ENCODE measurements around the gene HOXB6. TPM values are rescaled to one million over a fixed set of nuclear protein-coding genes. Genes with fewer than 3 reads are reported as not detected.
A peak's percentile ranks its signal among the peaks of the same experiment; 100 is the strongest.

The HOXB6 gene
- total and polyA plus RNA-seq, 4 donors = 5.3 to 7.5 (median 5.7) TPM

- H3K36me3 ChIP-seq (ENCODE audit: control insufficient read depth in 4 of 4, insufficient read depth in 4 of 4, low read length in 4 of 4) = peaks cover 0 to 26% (median 1%) of the 10 kb centered on the region in 4 donors
- H3K4me1 ChIP-seq (ENCODE audit: control insufficient read depth in 5 of 5, insufficient read depth in 5 of 5, low read length in 5 of 5) = peaks cover 0 to 90% (median 6%) of the 10 kb centered on the region in 5 donors
- peaks cover 0 to 72% (median 5%) of the 10 kb centered on the region in 3 donors for H3K27me3 ChIP-seq (ENCODE audit: control insufficient read depth in 3 of 3, insufficient read depth in 3 of 3, low read length in 2 of 3)
- H3K9ac ChIP-seq (ENCODE audit: insufficient read depth in 1 of 2, low read length in 2 of 2) = peak overlapping the region; percentile 59 to 96
- WGBS, 2 donors = 32 to 60% methylated on average over 26 of the region's 26 CpGs
- ATAC-seq (ENCODE audit: insufficient read depth, low FRiP score) (no peak), DNase-seq (peak; percentile 74 to 91 (median 87))
- H3K4me3 ChIP-seq = no peak overlapping the region
- peaks cover 0 to 3% (median 0%) of the 10 kb centered on the region in 4 donors for H3K9me3 ChIP-seq (ENCODE audit: control insufficient read depth in 4 of 4, insufficient read depth in 3 of 4, low read length in 3 of 4)
- H3K27ac ChIP-seq (ENCODE audit: low read depth in 1 of 2, low read length in 1 of 2) = peak overlapping the region in 1 of 2 donors; percentile 82
- no peak for TF ChIP-seq CTCF (IDR thresholded peaks at IDR 0.05; ENCODE audit: control extremely low read depth, extremely low read depth)
Observed at GRCh38 chr17:48571024-48571818, 33.6 kb downstream of the HOXB6 start.

DNA sequence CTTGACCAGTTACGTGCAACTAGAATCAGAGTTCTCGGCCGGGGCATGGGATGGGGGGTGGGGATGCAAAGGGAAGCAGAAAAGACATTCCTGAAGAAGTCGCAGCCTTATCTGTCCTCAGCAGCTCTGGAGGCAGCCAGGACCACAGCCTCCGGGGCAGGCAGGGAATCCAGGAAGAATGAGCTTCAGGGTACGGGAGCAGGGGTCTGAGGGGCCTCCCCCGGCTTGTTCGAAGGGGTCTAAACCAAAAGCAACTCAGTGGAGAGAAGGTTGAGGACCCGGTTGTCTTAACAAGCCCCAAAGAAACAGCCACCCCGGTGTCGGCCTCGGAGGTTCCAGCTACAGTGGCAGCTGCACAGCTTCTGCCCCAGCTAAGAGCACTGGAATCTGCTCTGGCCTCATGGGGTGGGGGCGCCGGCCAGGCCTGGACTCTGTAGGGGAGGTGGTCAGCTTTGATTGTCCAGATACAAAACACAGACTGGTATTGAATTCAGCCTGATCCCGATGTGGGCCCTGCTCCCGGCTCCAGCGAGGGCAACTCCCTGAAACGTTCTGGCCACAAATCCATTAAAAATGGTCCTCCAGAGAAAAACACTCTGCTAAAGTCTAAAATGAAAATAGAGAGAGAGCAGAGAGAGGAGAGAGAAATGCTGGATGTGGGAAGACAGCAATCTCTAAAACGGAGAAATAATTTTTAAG lies 34.3 kb downstream of the HOXB6 start:
- peaks cover 0 to 3% (median 0%) of the 10 kb centered on the region in 4 donors for H3K9me3 ChIP-seq (ENCODE audit: control insufficient read depth in 4 of 4, insufficient read depth in 3 of 4, low read length in 3 of 4)
- peaks cover 0 to 72% (median 2%) of the 10 kb centered on the region in 3 donors for H3K27me3 ChIP-seq (ENCODE audit: control insufficient read depth in 3 of 3, insufficient read depth in 3 of 3, low read length in 2 of 3)
- 27 to 51% methylated on average over 19 of the region's 19 CpGs for WGBS, 2 donors
- H3K9ac ChIP-seq (ENCODE audit: insufficient read depth in 1 of 2, low read length in 2 of 2) = peak overlapping the region; percentile 59 to 96
- DNase-seq (peak; percentile 77 to 87 (median 83)), ATAC-seq (ENCODE audit: insufficient read depth, low FRiP score) (no peak)
- peaks cover 0 to 91% (median 10%) of the 10 kb centered on the region in 5 donors for H3K4me1 ChIP-seq (ENCODE audit: control insufficient read depth in 5 of 5, insufficient read depth in 5 of 5, low read length in 5 of 5)
- H3K27ac ChIP-seq (ENCODE audit: low read depth in 1 of 2, low read length in 1 of 2) = peak overlapping the region in 1 of 2 donors; percentile 76
- H3K36me3 ChIP-seq (ENCODE audit: control insufficient read depth in 4 of 4, insufficient read depth in 4 of 4, low read length in 4 of 4) = peaks cover 0 to 24% (median 1%) of the 10 kb centered on the region in 4 donors
- H3K4me3 ChIP-seq = no peak overlapping the region
- TF ChIP-seq CTCF (IDR thresholded peaks at IDR 0.05; ENCODE audit: control extremely low read depth, extremely low read depth) = no peak

GRCh38 chr17:48569674-48570324 lies 35.0 kb downstream of the HOXB6 start:
- no peak for TF ChIP-seq CTCF (IDR thresholded peaks at IDR 0.05; ENCODE audit: control extremely low read depth, extremely low read depth)
- H3K9me3 ChIP-seq (ENCODE audit: control insufficient read depth in 4 of 4, insufficient read depth in 3 of 4, low read length in 3 of 4) = peaks cover 0 to 3% (median 0%) of the 10 kb centered on the region in 4 donors
- peaks cover 0 to 71% (median 2%) of the 10 kb centered on the region in 3 donors for H3K27me3 ChIP-seq (ENCODE audit: control insufficient read depth in 3 of 3, insufficient read depth in 3 of 3, low read length in 2 of 3)
- peak overlapping the region; percentile 59 to 96 for H3K9ac ChIP-seq (ENCODE audit: insufficient read depth in 1 of 2, low read length in 2 of 2)
- peak in 2 of 3 donors; percentile 79 to 86 for DNase-seq
- H3K4me3 ChIP-seq = no peak overlapping the region
- peaks cover 0 to 26% (median 2%) of the 10 kb centered on the region in 4 donors for H3K36me3 ChIP-seq (ENCODE audit: control insufficient read depth in 4 of 4, insufficient read depth in 4 of 4, low read length in 4 of 4)
- ATAC-seq (ENCODE audit: insufficient read depth, low FRiP score) = no peak
- 42 to 54% methylated on average over 6 of the region's 6 CpGs for WGBS, 2 donors
- peaks cover 0 to 92% (median 12%) of the 10 kb centered on the region in 5 donors for H3K4me1 ChIP-seq (ENCODE audit: control insufficient read depth in 5 of 5, insufficient read depth in 5 of 5, low read length in 5 of 5)
- peak overlapping the region in 1 of 2 donors; percentile 76 for H3K27ac ChIP-seq (ENCODE audit: low read depth in 1 of 2, low read length in 1 of 2)
